Activated CD8-positive, alpha-beta memory T cell treated with anti-CD3 and anti-CD28 coated beads for 36 hours (primary cell): Measurements from ENCODE around the gene GINM1. TPM values are rescaled to one million over a fixed set of nuclear protein-coding genes. Genes with fewer than 3 reads are reported as not detected.

Experiments
- CTCF ChIA-PET: fragments of 350-600 bp; sonication (Branson Sonifier 250); formaldehyde crosslinking; loops from one replicate; lab custom pipeline; 2021; ENCODE audit warnings: antibody characterized with exemption; lab: Charles Lee
- POLR2A ChIA-PET: fragments of 350-600 bp; sonication (Branson Sonifier 250); formaldehyde crosslinking; loops from one replicate; lab custom pipeline; 2021; ENCODE audit warnings: antibody characterized with exemption; lab: Charles Lee
- total RNA-seq, 2 experiments: library from RNA; stranded (reverse); gene quantifications; one replicate each; pipeline ENCODE4 v1.2.3, GENCODE V29; 2021

Gene GINM1
- total RNA-seq, 2 experiments from 2014 or later: 17.5 to 19.8 TPM

GRCh38 chr6:149580880-149581279, 14.7 kb downstream of the GINM1 start:
- CTCF ChIA-PET: no interaction called here
- POLR2A ChIA-PET: no interaction called here

- ChIA-PET CTCF (no interaction called here), POLR2A (no interaction called here)
Observed at GRCh38 chr6:149581349-149581748, 15.2 kb downstream of the GINM1 start.

GRCh38 chr6:149586149-149586548, 20.0 kb downstream of the GINM1 start:
- POLR2A ChIA-PET: no interaction called here
- CTCF ChIA-PET: no interaction called here

- POLR2A ChIA-PET: no interaction called here
- CTCF ChIA-PET: interaction anchor here (0.6 kb wide), 1 partner anchor 33 kb away, joined by 3 read pairs; no protein-coding TSS in a partner anchor
Observed at GRCh38 chr6:149592983-149593382, 26.8 kb downstream of the GINM1 start.

- ChIA-PET POLR2A (no interaction called here), CTCF (no interaction called here)
Observed at GRCh38 chr6:149593408-149593807, 27.2 kb downstream of the GINM1 start.

GRCh38 chr6:149600508-149600907, 34.3 kb downstream of the GINM1 start:
- ChIA-PET CTCF (no interaction called here), POLR2A (interaction anchor here (0.6 kb wide), 1 partner anchor 816 kb away, joined by 5 read pairs; no protein-coding TSS in a partner anchor)

- CTCF ChIA-PET: interaction anchor here (0.6 kb wide), 1 partner anchor 17 kb away, joined by 3 read pairs; no protein-coding TSS in a partner anchor
- POLR2A ChIA-PET: no interaction called here
Observed at GRCh38 chr6:149608381-149608982, 42.3 kb downstream of the GINM1 start.

GRCh38 chr6:149614337-149614736, 48.2 kb downstream of the GINM1 start:
- ChIA-PET POLR2A (interaction anchor here (0.7 kb wide), 1 partner anchor 19 kb away, joined by 6 read pairs; no protein-coding TSS in a partner anchor), CTCF (no interaction called here)

- ChIA-PET POLR2A (no interaction called here), CTCF (no interaction called here)
Observed at GRCh38 chr6:149615805-149616204, 49.6 kb downstream of the GINM1 start.

GRCh38 chr6:149627672-149628071, 61.5 kb downstream of the GINM1 start:
- POLR2A ChIA-PET: interaction anchor here (0.8 kb wide), 1 partner anchor 20 kb away, joined by 6 read pairs; no protein-coding TSS in a partner anchor
- CTCF ChIA-PET: interaction anchor here (0.9 kb wide), 1 partner anchor 58 kb away, joined by 3 read pairs; no protein-coding TSS in a partner anchor

GRCh38 chr6:149628875-149629510, 62.8 kb downstream of the GINM1 start:
- ChIA-PET CTCF (no interaction called here), POLR2A (interaction anchor here (0.5 kb wide), 1 partner anchor 20 kb away, joined by 4 read pairs; no protein-coding TSS in a partner anchor)

GRCh38 chr6:149634315-149634714, 68.1 kb downstream of the GINM1 start:
- POLR2A ChIA-PET: no interaction called here
- CTCF ChIA-PET: no interaction called here

GRCh38 chr6:149636124-149636523, 69.9 kb downstream of the GINM1 start:
- CTCF ChIA-PET: no interaction called here

More at GRCh38 chr6:149636124-149636523, 69.9 kb downstream of the GINM1 start:
- POLR2A ChIA-PET: no interaction called here

Other genes starting within 250 kb of the GINM1 start
- 10 to 100 TPM; 82.8 to 83.3 TPM for gene TAB2, start 248.7 kb upstream of the GINM1 start, total RNA-seq
- 1 to 10 TPM; 3.0 to 3.2 TPM for gene SUMO4, start 166.1 kb upstream of the GINM1 start, total RNA-seq
- 10 to 100 TPM; 85.1 to 89.8 TPM for gene ZC3H12D, start 81.4 kb upstream of the GINM1 start, total RNA-seq
- gene PPIL4, start 20.3 kb upstream of the GINM1 start, total RNA-seq: 10 to 100 TPM; 30.6 to 30.8 TPM
- gene KATNA1, start 82.3 kb downstream of the GINM1 start, total RNA-seq: 10 to 100 TPM; 20.6 to 20.7 TPM
- 10 to 100 TPM; 23.9 to 26.1 TPM for gene LATS1, start 151.7 kb downstream of the GINM1 start, total RNA-seq
- gene NUP43, start 180.2 kb downstream of the GINM1 start, total RNA-seq: 10 to 100 TPM; 87.4 to 89.3 TPM
- gene PCMT1, start 183.4 kb downstream of the GINM1 start, total RNA-seq: 10 to 100 TPM; 96.2 to 96.7 TPM